NCI-H446 treated with DMSO at 0.1 percent for 48 hours (cell line): ENCODE measurements around the gene MPC2.
A peak's percentile ranks its signal among the peaks of the same experiment; 100 is the strongest.
"Not testable (repeated sequence)": the region's sequence is repeated elsewhere in the genome, so short reads cannot be mapped to it uniquely, and the experiment has no call there.

Experiments used
- DNase-seq: peaks from one replicate; lab custom pipeline; 2025; lab: John Stamatoyannopoulos, UW

MPC2 gene

DNA sequence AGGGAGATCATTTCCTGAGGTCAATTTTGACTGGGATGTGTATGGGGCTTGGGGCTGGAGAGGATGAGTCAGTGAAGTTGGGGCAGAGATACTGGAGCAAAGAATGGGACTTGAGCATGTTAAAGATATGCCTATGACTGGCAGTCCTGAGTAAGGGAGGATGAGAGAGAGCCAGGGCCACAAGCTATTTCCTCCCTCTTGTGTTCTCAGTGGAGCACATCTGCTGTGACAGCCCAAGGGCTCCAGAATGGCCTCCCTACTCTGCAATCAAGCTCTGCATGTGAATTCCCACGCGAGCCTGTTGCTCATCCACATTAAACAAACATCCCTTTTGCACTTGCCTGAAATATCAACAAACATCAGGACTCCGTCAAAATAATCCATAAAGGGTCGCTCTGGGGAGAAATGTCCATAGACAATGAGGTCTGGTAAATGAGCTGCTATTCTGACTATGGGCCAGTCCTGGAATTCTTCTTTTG, 32.2 kb downstream of the MPC2 start:
- no peak for DNase-seq

DNA sequence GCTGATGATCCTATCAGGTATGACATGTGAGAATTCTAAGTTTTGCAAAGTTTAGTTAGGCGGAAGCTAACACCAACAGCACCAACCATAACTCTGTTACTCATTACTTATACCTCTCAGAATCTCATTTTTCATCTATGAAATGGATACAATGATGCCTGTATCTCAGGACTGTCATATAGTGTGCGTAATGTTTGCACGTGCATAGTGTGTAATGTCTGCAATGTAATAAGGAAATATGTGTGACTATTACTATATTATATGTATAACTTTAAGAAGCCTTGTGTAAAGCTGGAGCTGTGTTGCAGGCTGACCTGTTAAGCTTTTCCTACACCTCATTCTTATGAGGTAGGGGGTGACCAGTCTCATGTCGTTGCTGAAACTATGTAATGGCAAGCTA, 36.0 kb downstream of the MPC2 start:
- no peak for DNase-seq

DNA sequence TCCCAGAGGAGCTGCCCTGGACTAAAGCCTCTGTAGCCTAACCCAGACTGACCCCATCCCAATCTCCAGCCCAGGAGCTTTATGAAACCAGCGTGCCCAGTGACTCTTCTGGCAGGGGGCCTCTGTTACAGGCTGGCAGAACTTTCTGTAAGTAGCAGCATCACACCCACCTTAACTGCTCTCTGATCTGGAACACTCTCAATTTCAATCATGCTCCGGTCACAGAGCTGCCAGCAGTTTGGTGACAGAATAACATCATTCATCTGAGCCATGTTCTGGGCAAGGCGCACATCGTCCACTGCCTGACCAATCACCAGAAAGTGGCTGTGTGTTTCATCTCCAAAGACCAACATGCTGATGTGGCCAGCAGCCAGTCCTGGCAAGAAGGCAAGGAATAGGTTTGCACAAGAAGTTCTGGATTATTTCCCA, 37.6 kb downstream of the MPC2 start:
- DNase-seq = peak; percentile 71

DNA sequence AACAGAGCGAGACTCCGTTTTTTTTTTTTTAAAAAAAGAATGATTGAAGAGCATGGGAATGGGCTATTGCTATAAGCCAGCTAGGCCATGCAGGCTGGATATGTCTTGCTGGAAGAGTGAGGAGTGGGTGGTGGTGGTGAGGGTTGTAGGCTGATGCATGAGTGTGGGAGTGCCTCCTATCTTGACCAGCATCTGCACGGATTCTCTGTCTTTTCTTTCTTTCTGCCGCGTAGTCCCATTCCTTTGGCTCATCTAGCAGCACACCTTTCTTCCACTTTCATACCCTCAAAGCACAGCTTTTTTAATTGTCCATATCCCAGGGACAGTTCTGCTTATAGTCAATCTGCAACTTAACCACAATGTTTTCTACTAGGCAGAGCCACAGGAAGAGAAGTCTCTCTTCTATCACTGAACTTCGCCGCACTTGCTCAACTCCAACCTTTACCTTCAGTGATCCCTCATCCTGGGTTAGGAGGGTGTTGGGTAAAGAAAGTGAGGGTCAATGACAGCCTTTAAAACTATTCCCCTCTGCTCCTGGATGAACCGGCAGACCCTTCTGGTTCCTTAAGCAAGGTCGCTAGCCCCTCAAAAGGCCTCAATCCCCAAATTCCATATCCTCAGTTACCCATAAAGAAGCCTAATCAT, 38.2 kb downstream of the MPC2 start:
- DNase-seq = no peak

DNA sequence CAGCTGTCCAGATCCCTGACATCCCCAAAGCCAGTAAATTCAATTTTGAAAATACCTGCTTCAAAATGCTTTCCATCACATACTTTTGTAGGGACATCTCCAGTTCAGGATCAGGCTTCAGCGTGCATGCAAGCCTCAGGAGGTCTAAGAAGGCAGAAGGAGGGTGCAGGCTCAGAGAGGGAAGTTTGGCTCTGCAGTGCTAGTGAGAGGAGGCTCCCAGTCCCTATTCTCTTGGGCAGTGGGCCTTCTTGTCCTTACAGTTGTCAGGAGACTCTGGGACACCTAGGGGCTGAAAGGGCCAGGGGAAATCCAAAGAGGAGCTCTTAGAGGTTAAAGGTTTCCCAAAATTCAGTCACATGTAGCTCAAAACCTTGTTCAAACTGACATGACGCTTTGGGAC, 43.1 kb downstream of the MPC2 start:
- DNase-seq = no peak

DNA sequence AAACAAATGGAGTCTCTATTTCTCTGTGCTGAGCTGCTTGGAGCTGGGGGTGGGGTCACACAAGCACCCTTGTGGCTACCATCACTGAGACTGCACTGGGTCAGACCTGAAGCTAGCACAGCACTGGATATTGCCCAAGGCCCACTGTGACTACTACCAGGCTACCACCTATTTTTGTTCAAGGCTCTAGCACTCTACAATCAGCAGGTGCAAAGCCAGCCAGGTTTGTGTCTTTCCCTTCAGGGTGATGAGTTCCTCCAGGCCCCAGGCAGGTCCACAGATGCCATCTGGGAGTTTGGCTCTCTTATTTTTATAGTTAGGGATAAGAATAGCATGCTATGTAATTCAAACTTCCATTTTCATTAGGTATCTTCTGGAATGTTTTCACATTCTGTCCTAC, 46.5 kb downstream of the MPC2 start:
- DNase-seq = no peak

DNA sequence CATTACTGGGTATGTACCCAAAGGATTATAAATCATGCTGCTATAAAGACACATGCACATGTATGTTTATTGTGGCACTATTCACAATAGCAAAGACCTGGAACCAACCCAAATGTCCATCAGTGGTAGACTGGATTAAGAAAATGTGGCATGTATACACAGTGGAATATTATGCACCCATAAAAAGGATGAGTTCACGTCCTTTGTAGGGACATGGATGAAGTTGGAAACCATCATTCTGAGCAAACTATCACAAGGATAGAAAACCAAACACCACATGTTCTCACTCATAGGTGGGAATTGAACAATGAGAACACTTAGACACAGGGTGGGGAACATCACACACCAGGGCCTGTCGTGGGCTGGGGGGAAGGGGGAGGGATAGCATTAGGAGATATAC, 49.7 kb downstream of the MPC2 start:
- DNase-seq = not testable (repeated sequence)

DNA sequence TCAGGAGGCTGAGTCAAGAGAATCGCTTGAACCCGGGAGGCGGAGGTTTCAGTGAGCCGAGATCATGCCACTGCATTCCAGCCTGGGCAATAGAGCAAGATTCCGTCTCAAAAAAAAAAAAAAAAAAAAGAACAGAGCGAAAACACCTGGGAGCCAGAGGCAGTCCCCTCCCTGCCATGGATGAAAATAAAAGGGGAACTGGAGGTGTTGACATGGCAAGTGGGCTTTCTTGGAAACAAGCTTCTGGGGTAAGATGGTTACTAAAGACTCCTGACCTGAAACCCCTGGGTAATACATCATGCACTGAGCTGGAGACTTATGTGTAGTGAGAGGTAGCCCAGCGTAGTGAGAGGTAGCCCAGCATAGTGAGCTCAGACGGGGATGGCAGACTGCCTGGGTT, 54.5 kb downstream of the MPC2 start:
- no peak for DNase-seq

DNA sequence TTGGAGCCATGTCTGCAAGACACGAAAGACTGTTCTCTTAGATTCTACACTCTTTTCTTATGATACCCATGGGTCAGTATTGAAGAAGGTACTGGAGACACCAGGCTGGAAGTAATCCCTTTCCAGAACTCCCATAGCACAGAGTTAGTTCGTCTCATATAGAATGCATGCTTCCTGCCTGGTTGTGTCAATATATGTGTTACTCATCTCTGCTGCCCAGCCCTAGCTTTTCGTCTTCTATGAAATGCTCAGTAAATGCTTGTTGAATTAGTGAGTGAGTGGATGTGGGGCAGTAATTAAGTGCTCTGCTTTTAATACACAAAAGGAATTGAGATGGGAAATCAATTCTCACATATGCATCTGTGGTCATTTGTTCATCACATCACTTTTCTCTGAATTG, 55.1 kb downstream of the MPC2 start:
- no peak for DNase-seq

DNA sequence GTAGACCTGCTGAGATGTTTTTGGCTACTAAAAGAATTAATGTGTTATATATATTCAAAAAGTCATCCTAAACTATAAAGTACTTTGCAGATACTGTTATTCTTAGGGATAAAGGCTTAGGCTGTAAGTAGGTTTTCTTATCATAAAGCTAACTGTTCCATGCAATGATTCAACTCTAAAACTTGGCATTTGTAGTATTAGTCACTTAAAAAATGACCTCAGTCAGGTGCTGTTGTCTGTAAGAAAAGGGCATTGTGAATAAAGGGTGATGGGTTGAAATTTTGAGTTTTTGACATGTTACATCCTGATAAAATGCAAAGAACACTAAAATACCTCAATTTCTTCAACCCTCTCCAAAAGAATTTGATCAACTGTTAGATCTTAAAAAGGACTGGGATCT, 55.8 kb downstream of the MPC2 start:
- DNase-seq = no peak

DNA sequence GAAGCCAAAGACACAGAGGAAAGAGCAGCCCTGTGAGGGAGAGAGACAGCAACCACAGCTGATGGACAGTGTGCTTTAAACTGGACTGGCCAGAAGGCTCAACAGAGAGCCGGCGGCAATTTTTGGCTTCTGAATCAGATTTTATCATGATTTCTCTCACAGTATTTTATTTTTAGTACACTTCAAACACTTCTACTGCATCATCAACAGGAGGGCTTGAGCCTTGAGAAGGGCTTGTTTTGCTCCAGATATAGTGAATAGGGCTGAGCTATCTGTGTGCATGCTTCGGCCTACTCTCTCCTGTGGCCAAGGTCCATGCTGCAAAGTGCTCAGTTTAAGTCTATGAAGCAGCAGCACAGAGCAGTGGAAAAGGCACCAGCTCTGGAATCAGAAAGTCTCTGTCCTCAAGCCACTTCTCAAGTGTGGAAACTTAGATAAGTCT, 56.3 kb downstream of the MPC2 start:
- DNase-seq = no peak

DNA sequence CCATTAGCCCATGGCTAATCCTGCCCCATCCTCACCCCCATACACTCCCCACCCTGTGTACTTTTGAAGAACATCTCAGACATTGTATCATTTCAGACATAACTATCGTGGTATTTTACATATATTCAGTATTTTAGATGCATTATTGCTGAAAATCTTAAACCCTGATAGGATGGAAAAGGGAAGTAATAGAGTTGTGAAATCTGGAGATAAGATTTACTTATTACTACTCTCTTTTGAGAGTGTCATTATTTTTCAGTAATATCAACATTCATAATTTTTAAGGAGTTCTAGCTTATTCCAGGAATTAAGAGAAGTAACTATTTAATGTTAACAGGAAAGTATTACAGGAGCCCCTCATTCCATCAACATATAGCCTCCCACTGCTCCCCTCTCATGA, 57.4 kb downstream of the MPC2 start:
- DNase-seq = no peak

DNA sequence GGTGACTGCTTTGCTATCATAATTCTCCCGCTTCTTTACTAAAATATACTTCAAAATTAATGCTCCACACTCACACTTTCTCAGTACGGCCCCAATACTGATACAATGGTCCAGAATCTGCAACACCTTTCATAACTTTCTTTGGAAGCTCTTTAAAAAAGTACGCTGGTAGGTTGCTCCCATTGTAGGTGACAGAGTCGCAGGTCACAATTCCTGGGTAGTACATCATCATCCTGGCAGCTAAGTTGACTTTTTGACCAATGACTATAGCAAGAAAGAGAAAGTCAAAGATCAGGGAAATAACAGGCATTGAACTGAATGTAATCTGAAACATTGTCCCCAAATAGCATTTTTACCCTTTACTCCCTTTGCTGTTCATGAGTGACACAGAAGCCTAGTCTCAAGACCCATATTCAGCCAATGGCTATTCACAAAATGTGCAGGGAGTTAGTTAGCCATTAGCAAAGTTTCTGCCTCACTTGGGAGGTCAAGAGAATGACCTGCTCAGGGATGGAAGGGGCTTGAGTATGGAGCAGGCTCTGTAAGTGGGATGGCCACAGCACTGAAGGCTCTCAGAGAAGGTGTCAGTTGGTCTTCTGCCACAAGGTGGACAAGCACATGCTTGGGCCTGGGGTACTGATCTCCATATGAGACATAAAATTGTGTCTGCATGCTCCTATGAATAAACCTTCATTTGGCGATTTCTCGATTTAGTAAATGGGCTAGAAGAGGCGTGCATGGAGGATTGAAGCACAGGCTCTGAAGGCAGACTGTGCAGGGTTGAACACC, 58.3 kb downstream of the MPC2 start:
- DNase-seq = no peak

DNA sequence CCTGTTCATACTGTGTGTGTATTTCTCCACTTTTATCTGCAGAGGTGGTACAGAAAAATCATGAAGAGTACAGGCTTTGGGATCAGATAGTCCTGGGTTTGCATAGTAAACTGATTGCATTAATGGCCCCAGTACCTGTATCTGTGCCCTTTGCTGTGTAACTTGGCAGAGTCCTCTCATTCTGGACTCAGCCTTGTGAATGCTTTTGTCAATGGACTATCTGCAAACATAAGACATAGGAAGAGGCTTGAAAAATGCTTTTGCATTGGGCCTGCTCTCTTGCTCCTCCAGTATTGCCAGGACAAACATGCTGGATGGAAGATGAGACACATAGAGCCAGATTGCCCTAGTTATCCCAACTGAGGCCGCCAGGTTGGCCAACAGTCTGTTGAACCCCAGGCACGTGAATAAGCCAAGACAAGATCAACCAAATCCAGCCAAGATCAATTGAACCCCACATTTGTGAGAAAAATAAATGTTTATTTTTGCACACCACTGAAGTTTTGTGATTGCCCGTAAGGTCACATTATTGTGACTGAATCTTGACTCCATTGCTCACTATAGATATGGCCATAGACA, 60.2 kb downstream of the MPC2 start:
- DNase-seq = no peak

DNA sequence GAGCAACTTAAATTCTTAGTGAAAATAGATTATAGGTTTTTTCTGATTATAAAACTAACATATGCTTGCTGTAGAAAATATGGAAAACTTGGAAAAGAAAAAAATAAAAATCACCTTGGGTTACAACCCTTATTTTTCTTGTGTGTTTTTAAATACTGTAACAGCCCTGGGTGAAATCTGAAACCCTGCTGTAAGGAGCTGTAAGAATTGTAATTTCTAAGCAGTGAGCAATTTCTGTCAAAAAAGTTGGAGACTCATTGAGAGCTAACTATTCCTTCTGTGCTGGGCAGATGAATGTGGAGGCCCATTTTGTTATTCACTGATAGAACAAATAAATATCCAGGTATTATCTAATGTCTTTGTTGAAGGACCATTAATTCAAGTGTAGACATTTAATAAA, 65.5 kb downstream of the MPC2 start:
- DNase-seq = no peak

DNA sequence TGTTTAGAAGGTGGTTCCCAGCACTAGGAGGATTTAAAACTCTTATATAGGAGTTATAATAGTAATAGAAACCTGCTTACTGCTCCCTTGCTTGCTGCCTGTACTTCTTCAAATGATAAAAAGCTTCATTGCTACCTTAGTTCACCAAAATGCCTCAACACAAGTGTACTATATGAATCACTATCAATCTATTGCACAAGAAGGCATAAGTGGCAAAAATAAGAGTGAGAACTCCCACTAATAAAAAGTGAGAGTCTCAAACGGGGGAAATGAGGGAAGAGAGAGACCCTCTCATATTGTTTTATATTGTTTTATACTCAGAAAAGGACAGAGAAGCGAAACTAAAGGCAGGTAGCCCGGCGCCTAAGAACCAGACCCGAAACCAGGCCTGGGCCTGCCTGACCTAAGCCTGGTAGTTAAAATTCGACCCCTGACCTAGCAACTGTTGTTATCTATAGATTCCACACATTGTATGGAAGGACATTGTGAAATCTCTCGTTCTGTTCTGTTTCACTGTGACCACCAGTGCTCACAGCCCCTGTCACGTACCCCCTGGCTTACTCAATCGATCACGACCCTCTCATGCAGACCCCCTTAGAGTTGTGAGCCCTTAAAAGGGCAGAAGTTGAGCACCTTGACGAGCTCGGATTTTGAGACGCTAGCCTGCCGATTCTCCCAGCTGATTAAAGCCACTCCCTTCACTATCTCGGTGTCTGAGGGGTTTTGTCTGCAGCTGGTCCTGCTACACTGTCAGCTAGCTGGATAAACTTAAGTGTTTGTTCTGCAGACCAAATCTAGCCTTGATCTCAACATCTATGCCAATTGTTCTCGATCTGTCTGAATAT, 67.5 kb downstream of the MPC2 start:
- not testable (repeated sequence) for DNase-seq

DNA sequence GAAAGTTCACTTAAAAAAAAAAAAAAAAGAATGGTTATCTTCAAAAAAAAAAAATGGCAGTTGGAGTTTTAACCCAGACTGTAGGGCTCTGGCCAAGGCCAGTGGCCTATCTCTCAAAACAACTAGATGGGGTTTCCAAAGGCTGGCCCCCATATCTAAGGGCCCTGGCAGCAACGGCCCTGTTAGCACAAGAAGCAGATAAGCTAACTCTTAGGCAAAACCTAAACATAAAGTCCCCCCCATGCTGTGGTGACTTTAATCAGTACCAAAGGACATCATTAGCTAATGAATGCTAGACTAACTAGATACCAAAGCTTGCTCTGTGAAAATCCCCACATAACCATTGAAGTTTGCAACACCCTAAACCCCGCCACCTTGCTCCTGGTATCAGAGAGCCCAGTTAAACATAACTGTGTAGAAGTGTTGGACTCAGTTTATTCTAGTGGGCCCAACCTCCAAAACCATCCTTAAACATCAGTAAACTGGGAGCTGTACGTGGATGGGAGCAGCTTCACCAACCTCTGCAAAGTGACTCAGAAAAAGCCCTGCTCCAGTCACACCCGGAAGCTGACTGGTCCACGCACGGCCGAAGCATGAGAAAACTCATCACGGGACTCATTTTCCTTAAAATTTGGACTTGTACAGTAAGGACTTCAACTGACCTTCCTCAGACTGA, 70.0 kb downstream of the MPC2 start:
- DNase-seq = not testable (repeated sequence)
